Adrenal gland (tissue), 5 donors: ENCODE measurements around the gene RABL6.

ENCODE experiments used
- CTCF ChIP-seq, 6 experiments: fragments of 450-650 bp in 4 of 6; fragments of 200-600 bp in 2 of 6; sonication (generic) in 1 of 6; IDR thresholded peaks; 1 replicate in 5 of 6; 2 replicates in 1 of 6; pipeline versions ENCODE4 v1.5.1 to v1.8.0; 2016 to 2021; ENCODE audit warnings: antibody characterized with exemption in 6 of 6, mild to moderate bottlenecking in 2 of 6, moderate library complexity in 1 of 6
- POLR2A ChIP-seq, 2 donors: fragments of 450-650 bp; IDR thresholded peaks; one replicate each; pipeline ENCODE4 v1.6.1; 2017; ENCODE audit warnings: antibody characterized with exemption in 2 of 2, mild to moderate bottlenecking in 2 of 2, moderate library complexity in 1 of 2
- donor health status: DM: no; HTN: no; CAD: no.

- no peak for TF ChIP-seq POLR2A (IDR thresholded peaks at IDR 0.05)
- no peak for TF ChIP-seq CTCF (IDR thresholded peaks at IDR 0.05)
These were observed 67.4 kb downstream of the RABL6 start for GRCh38 chr9:136875155-136875554.
